ENCODE data around the gene METTL21A. TPM values are rescaled to one million over a fixed set of nuclear protein-coding genes. Genes with fewer than 3 reads are reported as not detected.
A peak's percentile ranks its signal among the peaks of the same experiment; 100 is the strongest.

Gene METTL21A
- total RNA-seq, 2 experiments from 2014 or later = 10.8 to 11.9 TPM

DNA sequence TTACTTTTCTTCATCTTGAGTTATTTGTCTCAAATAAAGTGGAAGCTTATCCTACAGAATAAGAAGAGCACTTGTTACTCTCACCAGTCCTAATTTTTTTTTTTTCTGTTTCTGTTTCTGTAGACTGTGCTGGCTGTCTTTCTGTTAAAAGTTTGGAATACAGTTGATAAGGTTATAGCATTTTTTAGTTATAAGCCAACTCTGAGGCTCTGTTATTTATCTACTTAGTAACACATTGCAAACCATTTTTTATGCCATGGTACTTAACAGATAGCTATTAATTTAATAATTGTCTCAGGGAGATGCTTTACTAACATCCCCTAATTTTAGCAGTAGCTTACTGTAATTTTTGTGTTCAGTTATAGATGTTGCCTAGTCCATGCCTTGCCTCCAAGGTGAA lies 57.5 kb downstream of the METTL21A start:
- peak overlapping the region; percentile 56 for H3K27ac Mint-ChIP-seq
- Histone ChIP-seq H3K9me3 (ENCODE audit: control insufficient read depth in 1 of 2, insufficient read depth in 1 of 2, low read length in 2 of 2) (no peaks in the 10 kb centered on the region), H3K4me1 (ENCODE audit: insufficient read depth, low read length) (no peaks in the 10 kb centered on the region), H3K27ac (ENCODE audit: low read depth in 1 of 2, low read length in 2 of 2) (no peak overlapping the region), H3K27me3 (ENCODE audit: control insufficient read depth in 1 of 2, insufficient read depth in 2 of 2, low read length in 2 of 2) (no peaks in the 10 kb centered on the region), H3K36me3 (ENCODE audit: insufficient read depth, low read length) (peaks cover 71% of the 10 kb centered on the region), H3K4me3 (ENCODE audit: low read length) (no peak overlapping the region)
- peaks cover 87% of the 10 kb centered on the region for H3K36me3 Mint-ChIP-seq (ENCODE audit: low read depth)
- no peak overlapping the region for H3K4me3 Mint-ChIP-seq
- no peak for ATAC-seq (ENCODE audit: poor library complexity)
- ChIA-PET CTCF (interaction anchor here (1.2 kb wide), 1 partner anchor 58 kb away, joined by 3 read pairs; the partner anchor contains the start of gene METTL21A), POLR2A (interaction anchor here (0.6 to 1.5 kb wide), 4 partner anchors 33 to 97 kb away, joined by 3 to 7 read pairs (median 3); partner anchors contain the start of genes CREB1 and METTL21A)
- peaks cover 10% of the 10 kb centered on the region for H3K4me1 Mint-ChIP-seq (ENCODE audit: low read depth)
- intact Hi-C loops (cut with DNase I, micrococcal nuclease) = loop anchor here in 1 of 2 experiments (5.0 kb wide), 1 partner anchor 35 kb away; no protein-coding TSS in a partner anchor
- no peaks in the 10 kb centered on the region for H3K9me3 Mint-ChIP-seq
- no peaks in the 10 kb centered on the region for H3K27me3 Mint-ChIP-seq
- DNase-seq = no peak
- TF ChIP-seq CTCF (IDR thresholded peaks at IDR 0.05) = no peak

GRCh38 chr2:207565736-207566500 lies 59.3 kb downstream of the METTL21A start:
- Histone ChIP-seq H3K27ac (ENCODE audit: low read depth in 1 of 2, low read length in 2 of 2) (no peak overlapping the region), H3K4me3 (ENCODE audit: low read length) (no peak overlapping the region), H3K9me3 (ENCODE audit: control insufficient read depth in 1 of 2, insufficient read depth in 1 of 2, low read length in 2 of 2) (no peaks in the 10 kb centered on the region), H3K4me1 (ENCODE audit: insufficient read depth, low read length) (no peaks in the 10 kb centered on the region), H3K27me3 (ENCODE audit: control insufficient read depth in 1 of 2, insufficient read depth in 2 of 2, low read length in 2 of 2) (no peaks in the 10 kb centered on the region), H3K36me3 (ENCODE audit: insufficient read depth, low read length) (peaks cover 69% of the 10 kb centered on the region)
- intact Hi-C loops (cut with DNase I, micrococcal nuclease) = loop anchor here in 1 of 2 experiments (5.0 kb wide), 1 partner anchor 34 kb away; no protein-coding TSS in a partner anchor
- Mint-ChIP-seq H3K36me3 (ENCODE audit: low read depth) (peaks cover 88% of the 10 kb centered on the region), H3K4me3 (no peak overlapping the region), H3K27me3 (no peaks in the 10 kb centered on the region), H3K4me1 (ENCODE audit: low read depth) (peaks cover 18% of the 10 kb centered on the region), H3K9me3 (no peaks in the 10 kb centered on the region), H3K27ac (no peak overlapping the region)
- POLR2A ChIA-PET = interaction anchor here (0.8 to 2.0 kb wide), 2 partner anchors 36 to 60 kb away, joined by 3 to 7 read pairs; partner anchors contain the start of gene CREB1
- no peak for ATAC-seq (ENCODE audit: poor library complexity)
- CTCF ChIA-PET = interaction anchor here (1.9 kb wide), 1 partner anchor 20 kb away, joined by 4 read pairs; no protein-coding TSS in a partner anchor
- no peak for TF ChIP-seq CTCF (IDR thresholded peaks at IDR 0.05)
- no peak for DNase-seq

Other genes with a start within 250 kb of the METTL21A start
- gene CREB1, start 95.4 kb downstream of the METTL21A start, total RNA-seq = 10 to 100 TPM; 62.5 to 67.1 TPM
- gene CCNYL1, start 86.2 kb upstream of the METTL21A start, total RNA-seq = 10 to 100 TPM in 1 of 2 experiments, 1 to 10 TPM in 1; 8.7 to 11.1 TPM
- under 1 TPM; 0.19 to 0.25 TPM for gene FZD5, start 144.5 kb upstream of the METTL21A start, total RNA-seq